Brain microvascular endothelial cell (primary cell): ENCODE measurements around the gene TJP3.

Experiments used
- DNase-seq: peaks from one replicate; pipeline ENCODE4 v3.0.0-alpha.2; 2020
- H3K27ac ChIP-seq: fragments of 250-450 bp; sonication (Bioruptor Pico); 2 replicates; pipeline ENCODE4 v1.5.1; 2020; ENCODE audit warnings: mild to moderate bottlenecking, moderate library complexity
- H3K27me3 ChIP-seq: fragments of 250-450 bp; sonication (Bioruptor Pico); replicated peaks from 2 replicates; pipeline ENCODE4 v1.5.1; 2020; ENCODE audit warnings: mild to moderate bottlenecking
- H3K36me3 ChIP-seq: fragments of 250-450 bp; sonication (Bioruptor Pico); replicated peaks from 2 replicates; pipeline ENCODE4 v1.5.1; 2020; ENCODE audit warnings: mild to moderate bottlenecking
- H3K4me3 ChIP-seq: 2 replicates; pipeline ENCODE4 v1.5.1; 2011; ENCODE audit warnings: low read depth, mild to moderate bottlenecking, control low read depth, low read length, moderate library complexity
- in situ Hi-C: cut with HindIII; loops from 2 replicates; pipeline ENCODE4 v1.10.0; 2017; ENCODE audit warnings: low sequenced_read_pairs, low pct_ligation_motif_present
- TF ChIP-seq, protein P1 (sequence below): IDR thresholded peaks from 2 replicates; pipeline ENCODE4 v1.5.1; 2011; ENCODE audit warnings: low read depth, mild to moderate bottlenecking, moderate library complexity, low read length, control low read depth, inconsistent platforms; ENCODE audit errors: missing control alignments

TJP3 gene, protein sequence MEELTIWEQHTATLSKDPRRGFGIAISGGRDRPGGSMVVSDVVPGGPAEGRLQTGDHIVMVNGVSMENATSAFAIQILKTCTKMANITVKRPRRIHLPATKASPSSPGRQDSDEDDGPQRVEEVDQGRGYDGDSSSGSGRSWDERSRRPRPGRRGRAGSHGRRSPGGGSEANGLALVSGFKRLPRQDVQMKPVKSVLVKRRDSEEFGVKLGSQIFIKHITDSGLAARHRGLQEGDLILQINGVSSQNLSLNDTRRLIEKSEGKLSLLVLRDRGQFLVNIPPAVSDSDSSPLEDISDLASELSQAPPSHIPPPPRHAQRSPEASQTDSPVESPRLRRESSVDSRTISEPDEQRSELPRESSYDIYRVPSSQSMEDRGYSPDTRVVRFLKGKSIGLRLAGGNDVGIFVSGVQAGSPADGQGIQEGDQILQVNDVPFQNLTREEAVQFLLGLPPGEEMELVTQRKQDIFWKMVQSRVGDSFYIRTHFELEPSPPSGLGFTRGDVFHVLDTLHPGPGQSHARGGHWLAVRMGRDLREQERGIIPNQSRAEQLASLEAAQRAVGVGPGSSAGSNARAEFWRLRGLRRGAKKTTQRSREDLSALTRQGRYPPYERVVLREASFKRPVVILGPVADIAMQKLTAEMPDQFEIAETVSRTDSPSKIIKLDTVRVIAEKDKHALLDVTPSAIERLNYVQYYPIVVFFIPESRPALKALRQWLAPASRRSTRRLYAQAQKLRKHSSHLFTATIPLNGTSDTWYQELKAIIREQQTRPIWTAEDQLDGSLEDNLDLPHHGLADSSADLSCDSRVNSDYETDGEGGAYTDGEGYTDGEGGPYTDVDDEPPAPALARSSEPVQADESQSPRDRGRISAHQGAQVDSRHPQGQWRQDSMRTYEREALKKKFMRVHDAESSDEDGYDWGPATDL

DNA sequence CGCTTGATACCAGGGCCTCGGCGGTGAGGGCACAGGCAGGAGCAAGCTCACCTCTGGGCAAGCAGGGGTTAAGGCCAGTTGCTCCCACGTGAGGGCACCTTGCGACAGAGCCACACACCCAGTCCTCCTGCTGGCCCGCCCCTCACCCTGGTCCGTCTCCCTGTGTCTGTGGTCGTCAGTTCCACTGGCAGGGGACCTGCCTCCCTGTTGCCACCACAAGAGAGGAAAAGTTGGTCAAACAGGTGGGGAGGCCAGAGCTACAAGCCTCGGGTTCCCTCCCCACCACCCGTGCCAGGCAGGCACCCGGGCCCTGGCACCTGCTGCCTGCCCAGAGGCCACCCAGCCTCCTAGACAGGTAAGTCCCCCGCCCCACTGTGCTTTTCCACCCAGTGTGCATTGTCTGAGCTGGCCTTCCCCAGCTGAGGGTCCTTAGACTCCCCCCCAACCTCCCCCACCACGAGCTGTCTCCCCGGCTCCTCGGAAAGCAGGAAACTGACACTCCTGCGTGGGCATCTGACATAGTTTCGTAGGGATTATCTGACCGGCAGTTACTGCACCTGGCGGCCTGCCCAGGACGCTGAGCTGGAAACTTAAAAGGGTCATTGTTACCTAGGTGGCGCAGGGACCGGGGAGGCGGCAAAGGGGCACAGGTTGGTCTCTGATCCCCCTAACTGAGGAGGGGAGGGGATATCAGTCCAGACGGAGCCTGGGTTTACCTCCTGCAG is at the start of gene TJP3:
TJP3 (plus strand) TSS at position 178 of the 725 bp plus-strand sequence. CDS start 20,049 bp downstream, outside the sequence.
- Histone ChIP-seq H3K27me3 (peaks cover 11% of the 10 kb centered on the region), H3K36me3 (no peaks in the 10 kb centered on the region), H3K27ac (no peak within 1 kb of the TSS), H3K4me3 (no peak within 1 kb of the TSS)
- in situ Hi-C loops: no loop called here
- DNase-seq: no peak
- TF ChIP-seq, protein P1, sequence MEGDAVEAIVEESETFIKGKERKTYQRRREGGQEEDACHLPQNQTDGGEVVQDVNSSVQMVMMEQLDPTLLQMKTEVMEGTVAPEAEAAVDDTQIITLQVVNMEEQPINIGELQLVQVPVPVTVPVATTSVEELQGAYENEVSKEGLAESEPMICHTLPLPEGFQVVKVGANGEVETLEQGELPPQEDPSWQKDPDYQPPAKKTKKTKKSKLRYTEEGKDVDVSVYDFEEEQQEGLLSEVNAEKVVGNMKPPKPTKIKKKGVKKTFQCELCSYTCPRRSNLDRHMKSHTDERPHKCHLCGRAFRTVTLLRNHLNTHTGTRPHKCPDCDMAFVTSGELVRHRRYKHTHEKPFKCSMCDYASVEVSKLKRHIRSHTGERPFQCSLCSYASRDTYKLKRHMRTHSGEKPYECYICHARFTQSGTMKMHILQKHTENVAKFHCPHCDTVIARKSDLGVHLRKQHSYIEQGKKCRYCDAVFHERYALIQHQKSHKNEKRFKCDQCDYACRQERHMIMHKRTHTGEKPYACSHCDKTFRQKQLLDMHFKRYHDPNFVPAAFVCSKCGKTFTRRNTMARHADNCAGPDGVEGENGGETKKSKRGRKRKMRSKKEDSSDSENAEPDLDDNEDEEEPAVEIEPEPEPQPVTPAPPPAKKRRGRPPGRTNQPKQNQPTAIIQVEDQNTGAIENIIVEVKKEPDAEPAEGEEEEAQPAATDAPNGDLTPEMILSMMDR: no peak

DNA sequence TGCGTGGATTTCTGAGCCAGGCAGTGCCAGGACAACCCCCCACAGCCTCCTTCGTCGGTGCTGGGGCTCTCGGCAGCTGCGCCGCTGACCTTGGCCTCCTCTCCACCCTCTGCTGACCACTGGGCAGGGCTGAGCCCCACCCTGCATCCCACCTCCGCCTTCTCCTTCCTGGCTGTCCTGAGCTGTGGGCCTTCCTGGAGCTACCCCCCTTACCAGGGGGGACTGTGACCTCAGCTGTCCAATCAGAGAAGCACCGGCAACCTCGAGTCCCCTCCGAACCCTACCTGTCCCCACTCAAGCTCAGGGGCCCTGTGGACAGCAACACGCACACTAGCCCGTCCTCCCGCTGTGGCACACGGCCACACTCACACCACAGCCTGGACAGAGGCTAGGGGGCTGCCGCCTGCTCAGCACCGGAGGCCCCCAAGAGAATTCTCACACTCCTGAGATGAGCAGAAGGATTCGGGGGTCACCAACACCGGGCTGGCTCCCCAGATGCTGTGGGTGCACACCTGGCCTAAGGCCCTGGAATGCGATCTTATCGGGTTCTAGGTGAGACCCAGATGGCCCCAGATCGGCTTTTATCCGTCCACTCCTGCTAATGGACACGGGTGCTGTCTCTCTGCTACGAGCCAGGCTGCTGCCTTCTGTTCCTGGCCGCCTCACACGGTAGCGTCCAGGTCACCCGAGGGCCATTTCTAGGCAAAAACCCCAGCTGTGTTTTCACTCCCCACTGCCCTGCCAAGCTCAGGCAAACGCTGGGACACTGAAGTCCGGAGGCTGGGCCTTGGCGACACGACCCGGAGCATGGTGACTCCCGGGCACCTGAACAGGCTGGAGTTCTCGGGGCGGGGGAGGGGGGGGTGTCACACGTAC is 49.1 kb upstream of the TJP3 start:
- Histone ChIP-seq H3K27ac (no peak overlapping the region), H3K4me3 (no peak overlapping the region), H3K27me3 (no peaks in the 10 kb centered on the region), H3K36me3 (peaks cover 38% of the 10 kb centered on the region)
- in situ Hi-C loops: no loop called here
- TF ChIP-seq, protein P1: no peak
- DNase-seq: no peak

DNA sequence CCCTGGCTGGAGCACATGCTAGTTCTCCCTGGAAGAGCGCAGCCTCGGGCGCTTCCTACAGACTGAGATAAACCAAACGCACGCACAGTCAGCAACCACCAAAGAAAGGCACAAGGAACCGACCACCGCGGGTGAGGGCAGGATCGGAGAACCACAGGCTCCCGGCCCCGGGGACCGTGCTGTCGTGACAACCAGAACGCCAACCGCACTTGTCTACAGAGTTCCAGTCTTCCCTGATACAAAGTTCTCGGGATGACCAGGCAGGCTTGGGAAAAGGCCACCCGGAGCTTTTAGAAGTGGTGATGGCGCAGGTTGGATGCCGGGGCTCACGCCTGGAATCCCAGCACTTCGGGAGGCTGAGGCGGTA is 48.5 kb upstream of the TJP3 start:
- Histone ChIP-seq H3K27me3 (no peaks in the 10 kb centered on the region), H3K4me3 (no peak overlapping the region), H3K36me3 (peaks cover 37% of the 10 kb centered on the region), H3K27ac (no peak overlapping the region)
- no peak for DNase-seq
- TF ChIP-seq, protein P1: no peak
- in situ Hi-C loops: no loop called here

DNA sequence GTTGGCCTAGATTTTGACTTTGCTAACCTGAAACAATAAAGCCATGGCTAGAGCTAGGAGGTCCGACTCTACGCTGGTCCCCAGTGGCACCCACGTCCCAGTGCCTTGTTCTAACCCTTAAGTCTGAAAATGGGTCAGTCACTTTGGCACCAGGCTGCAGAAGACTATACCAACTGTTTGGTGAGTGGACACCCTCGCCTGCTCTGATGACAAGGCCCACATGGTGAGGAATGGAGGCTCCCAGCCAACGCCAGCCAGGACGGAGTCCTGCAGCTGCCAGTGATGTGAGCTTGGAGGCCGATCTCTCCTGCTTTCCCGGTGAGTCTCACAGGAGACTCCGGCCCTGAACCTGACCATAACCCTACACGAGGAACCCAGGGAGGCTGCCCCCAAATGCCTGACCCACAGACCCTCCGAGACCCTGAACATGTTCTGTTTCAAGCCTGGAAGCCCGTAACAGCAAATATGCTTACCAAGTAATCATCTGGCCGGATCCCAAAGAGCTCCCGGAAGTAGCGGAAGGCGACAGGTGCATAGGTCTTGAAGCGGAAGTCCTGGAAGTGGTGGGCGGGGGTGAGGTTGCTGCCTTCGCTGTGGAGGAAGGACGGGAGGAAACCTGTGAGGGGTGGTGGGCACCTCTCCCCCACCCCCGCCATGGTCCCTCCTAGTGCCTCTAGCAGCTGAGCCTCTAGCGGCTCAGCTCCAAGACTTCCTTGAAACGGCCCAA is 47.5 kb upstream of the TJP3 start:
- H3K27ac ChIP-seq: no peak overlapping the region
- TF ChIP-seq, protein P1: no peak
- DNase-seq: no peak
- no peaks in the 10 kb centered on the region for H3K27me3 ChIP-seq
- in situ Hi-C loops: no loop called here
- H3K4me3 ChIP-seq: no peak overlapping the region
- peaks cover 37% of the 10 kb centered on the region for H3K36me3 ChIP-seq
